ENCODE data around the gene RPS6KA6.

Gene RPS6KA6

GRCh38 chrX:84153538-84153937 lies 34.5 kb downstream of the RPS6KA6 start:
- no peak overlapping the region for H3K4me3 ChIP-seq (ENCODE audit: low read depth, low read length)
- TF ChIP-seq CTCF (IDR thresholded peaks at IDR 0.05; ENCODE audit: borderline replicate concordance, insufficient read depth, low read depth, low read length): no peak

GRCh38 chrX:84144991-84145390 lies 43.0 kb downstream of the RPS6KA6 start:
- H3K4me3 ChIP-seq (ENCODE audit: low read depth, low read length): no peak overlapping the region
- TF ChIP-seq CTCF (IDR thresholded peaks at IDR 0.05; ENCODE audit: borderline replicate concordance, insufficient read depth, low read depth, low read length): no peak

GRCh38 chrX:84144281-84144680 lies 43.7 kb downstream of the RPS6KA6 start:
- TF ChIP-seq CTCF (IDR thresholded peaks at IDR 0.05; ENCODE audit: borderline replicate concordance, insufficient read depth, low read depth, low read length): no peak
- no peak overlapping the region for H3K4me3 ChIP-seq (ENCODE audit: low read depth, low read length)

- no peak overlapping the region for H3K4me3 ChIP-seq (ENCODE audit: low read depth, low read length)
- TF ChIP-seq CTCF (IDR thresholded peaks at IDR 0.05; ENCODE audit: borderline replicate concordance, insufficient read depth, low read depth, low read length): no peak
These were observed 55.0 kb downstream of the RPS6KA6 start for GRCh38 chrX:84133023-84133422.

- no peak for TF ChIP-seq CTCF (IDR thresholded peaks at IDR 0.05; ENCODE audit: borderline replicate concordance, insufficient read depth, low read depth, low read length)
- H3K4me3 ChIP-seq (ENCODE audit: low read depth, low read length): no peak overlapping the region
These were observed 64.4 kb downstream of the RPS6KA6 start for GRCh38 chrX:84123585-84123984.

- no peak for TF ChIP-seq CTCF (IDR thresholded peaks at IDR 0.05; ENCODE audit: borderline replicate concordance, insufficient read depth, low read depth, low read length)
- H3K4me3 ChIP-seq (ENCODE audit: low read depth, low read length): no peak overlapping the region
These were observed 69.2 kb downstream of the RPS6KA6 start for GRCh38 chrX:84118769-84119168.

GRCh38 chrX:84118315-84118714 lies 69.7 kb downstream of the RPS6KA6 start:
- TF ChIP-seq CTCF (IDR thresholded peaks at IDR 0.05; ENCODE audit: borderline replicate concordance, insufficient read depth, low read depth, low read length): no peak
- H3K4me3 ChIP-seq (ENCODE audit: low read depth, low read length): no peak overlapping the region

Data from GM12875 (cell line).